ENCODE data around the gene EXD3. TPM values are rescaled to one million over a fixed set of nuclear protein-coding genes. Genes with fewer than 3 reads are reported as not detected.
A peak's percentile ranks its signal among the peaks of the same experiment; 100 is the strongest.

The EXD3 gene
- polyA plus RNA-seq, 1 experiment = 4.0 TPM

DNA sequence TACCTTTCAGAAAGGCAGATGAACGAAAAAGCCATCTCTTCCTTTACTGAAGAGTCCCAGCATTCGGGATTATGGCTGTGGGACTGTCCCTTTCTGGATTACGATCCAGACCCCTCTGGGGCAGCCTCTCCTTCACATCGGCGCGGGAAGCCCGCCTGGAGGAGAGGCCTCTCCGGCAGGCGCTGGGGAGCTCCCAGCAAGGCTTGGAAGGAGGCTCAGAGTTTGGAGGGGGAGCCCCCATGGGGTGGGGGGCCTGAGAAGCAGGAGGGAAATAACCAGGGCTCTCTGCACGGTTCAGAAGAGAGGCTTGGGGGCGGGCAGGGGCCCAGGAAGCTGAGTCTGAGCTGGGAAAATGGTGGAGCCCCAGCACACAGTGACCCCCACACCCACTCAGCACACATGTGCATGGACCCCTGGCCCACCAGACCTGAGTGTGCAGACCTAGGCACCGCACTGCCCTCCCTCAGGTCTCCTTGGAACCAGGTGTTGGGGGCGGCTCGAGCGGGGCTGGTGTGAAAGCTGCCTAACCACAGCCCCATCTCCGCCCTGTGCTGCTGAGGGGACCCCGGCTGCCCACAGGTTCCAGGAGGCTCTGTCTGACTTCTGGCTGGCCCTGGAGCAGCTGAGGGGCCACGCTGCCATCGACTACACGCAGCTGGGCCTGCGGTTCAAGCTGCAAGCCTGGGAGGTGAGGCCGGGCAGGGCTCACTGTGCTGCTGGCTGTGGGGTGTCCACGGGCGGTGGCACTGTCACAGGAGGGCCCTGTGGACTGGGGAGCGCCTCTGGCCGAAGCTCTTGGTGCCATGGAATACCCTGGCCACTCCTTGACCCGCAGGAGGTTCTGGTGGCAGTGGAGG, 4.7 kb upstream of the EXD3 start:
- TF ChIP-seq, protein P1, sequence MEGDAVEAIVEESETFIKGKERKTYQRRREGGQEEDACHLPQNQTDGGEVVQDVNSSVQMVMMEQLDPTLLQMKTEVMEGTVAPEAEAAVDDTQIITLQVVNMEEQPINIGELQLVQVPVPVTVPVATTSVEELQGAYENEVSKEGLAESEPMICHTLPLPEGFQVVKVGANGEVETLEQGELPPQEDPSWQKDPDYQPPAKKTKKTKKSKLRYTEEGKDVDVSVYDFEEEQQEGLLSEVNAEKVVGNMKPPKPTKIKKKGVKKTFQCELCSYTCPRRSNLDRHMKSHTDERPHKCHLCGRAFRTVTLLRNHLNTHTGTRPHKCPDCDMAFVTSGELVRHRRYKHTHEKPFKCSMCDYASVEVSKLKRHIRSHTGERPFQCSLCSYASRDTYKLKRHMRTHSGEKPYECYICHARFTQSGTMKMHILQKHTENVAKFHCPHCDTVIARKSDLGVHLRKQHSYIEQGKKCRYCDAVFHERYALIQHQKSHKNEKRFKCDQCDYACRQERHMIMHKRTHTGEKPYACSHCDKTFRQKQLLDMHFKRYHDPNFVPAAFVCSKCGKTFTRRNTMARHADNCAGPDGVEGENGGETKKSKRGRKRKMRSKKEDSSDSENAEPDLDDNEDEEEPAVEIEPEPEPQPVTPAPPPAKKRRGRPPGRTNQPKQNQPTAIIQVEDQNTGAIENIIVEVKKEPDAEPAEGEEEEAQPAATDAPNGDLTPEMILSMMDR (IDR thresholded peaks at IDR 0.05; ENCODE audit: low read depth, low read length) = no peak
- Histone ChIP-seq H3K27ac (ENCODE audit: low read depth, low read length) (no peak overlapping the region), H3K9me3 (ENCODE audit: control insufficient read depth, insufficient read depth, low read length) (peaks cover 5% of the 10 kb centered on the region; the same call in 1 of the 2 replicates), H3K4me3 (ENCODE audit: low read depth, low read length) (no peak overlapping the region), H3K27me3 (ENCODE audit: control insufficient read depth, insufficient read depth, low read length) (peaks cover 4% of the 10 kb centered on the region)
- ChIA-PET POLR2A (interaction anchor here (0.9 kb wide), 1 partner anchor 187 kb away, joined by 3 read pairs; no protein-coding TSS in a partner anchor), CTCF (interaction anchor here (1.0 kb wide), 1 partner anchor 16 kb away, joined by 3 read pairs; no protein-coding TSS in a partner anchor)
- no peak for DNase-seq (ENCODE audit: low read depth, low spot score)

DNA sequence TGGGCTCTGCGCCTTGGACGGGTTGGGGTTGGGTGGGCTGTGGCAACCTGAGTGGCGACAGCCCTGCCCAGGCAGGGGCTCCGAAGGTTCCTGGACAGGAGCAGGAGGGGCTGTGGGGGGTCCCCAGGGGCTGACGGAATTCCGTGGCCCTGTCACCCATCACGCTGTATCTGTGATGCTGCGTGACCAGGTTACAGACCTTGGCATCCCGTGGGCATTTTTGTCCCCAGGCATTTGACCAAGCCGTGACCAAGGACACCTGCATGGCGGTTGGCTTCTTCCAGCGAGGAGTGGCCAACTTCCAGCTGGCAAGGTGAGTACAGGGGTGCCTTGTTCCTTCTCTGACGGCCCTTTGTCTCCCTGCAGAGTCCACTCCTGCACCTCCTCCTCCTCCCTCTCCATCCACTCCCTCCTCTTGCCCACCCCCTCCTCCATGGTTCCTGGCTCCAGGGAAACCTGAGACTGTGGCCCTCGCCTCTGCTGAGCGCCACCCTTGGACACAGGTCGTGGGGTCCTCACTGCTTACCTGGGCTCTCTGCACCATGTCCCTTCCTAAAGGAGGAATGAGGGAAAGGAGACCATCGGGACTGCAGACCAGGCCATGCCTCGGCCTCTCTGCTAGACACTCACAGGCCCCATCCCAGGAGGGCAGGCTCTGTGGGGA, 3.2 kb upstream of the EXD3 start:
- H3K4me3 ChIP-seq (ENCODE audit: low read depth, low read length) = no peak overlapping the region
- ChIA-PET POLR2A (no interaction called here), CTCF (no interaction called here)
- no peak overlapping the region for H3K27ac ChIP-seq (ENCODE audit: low read depth, low read length)
- DNase-seq (ENCODE audit: low read depth, low spot score) = no peak
- peaks cover 5% of the 10 kb centered on the region; the same call in 1 of the 2 replicates for H3K9me3 ChIP-seq (ENCODE audit: control insufficient read depth, insufficient read depth, low read length)
- TF ChIP-seq, protein P1 (IDR thresholded peaks at IDR 0.05; ENCODE audit: low read depth, low read length) = no peak
- peaks cover 4% of the 10 kb centered on the region for H3K27me3 ChIP-seq (ENCODE audit: control insufficient read depth, insufficient read depth, low read length)

DNA sequence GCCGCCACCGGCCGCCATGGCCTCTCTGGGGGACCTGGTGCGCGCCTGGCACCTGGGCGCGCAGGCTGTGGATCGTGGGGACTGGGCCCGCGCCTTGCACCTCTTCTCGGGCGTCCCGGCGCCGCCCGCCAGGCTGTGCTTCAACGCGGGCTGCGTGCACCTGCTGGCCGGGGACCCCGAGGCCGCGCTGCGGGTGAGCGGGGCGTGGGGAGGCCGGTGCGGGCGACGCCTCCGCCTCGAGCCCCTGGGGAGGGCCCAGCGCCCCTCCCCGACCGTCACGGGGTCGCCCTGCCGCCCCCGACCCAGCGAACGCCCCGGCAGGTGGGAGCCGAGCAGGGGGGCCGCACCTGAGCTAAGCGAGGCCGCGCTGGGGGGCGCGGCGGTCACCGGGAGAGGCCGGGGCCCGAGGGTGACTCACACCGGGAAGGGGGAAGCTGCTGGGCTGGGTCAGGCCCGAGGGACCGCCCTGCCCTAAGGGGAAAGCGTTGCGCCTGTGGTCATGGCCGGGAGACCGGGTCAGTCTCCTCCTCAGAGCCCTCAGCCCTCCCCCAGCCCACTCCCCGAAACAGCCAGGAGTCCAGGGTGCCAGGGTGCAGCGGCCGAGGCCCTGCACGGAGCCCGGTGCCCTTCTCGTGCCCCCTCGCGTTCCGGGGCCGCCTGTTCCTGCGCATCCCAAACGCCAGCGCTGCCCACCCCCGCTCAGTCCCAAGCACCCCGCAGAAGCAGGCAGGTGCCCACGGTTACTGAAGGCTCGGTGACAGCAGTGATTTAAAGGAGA, 741 bp upstream of the EXD3 start:
- ChIA-PET POLR2A (interaction anchor here (0.6 to 1.0 kb wide), 9 partner anchors 12 to 943 kb away, joined by 3 to 8 read pairs (median 4); partner anchors contain the start of genes DPH7 and TUBB4B), CTCF (interaction anchor here (1.4 to 2.0 kb wide), 4 partner anchors 8 to 187 kb away, joined by 3 to 7 read pairs (median 6); no protein-coding TSS in a partner anchor)
- TF ChIP-seq, protein P1 (IDR thresholded peaks at IDR 0.05; ENCODE audit: low read depth, low read length) = no peak
- Histone ChIP-seq H3K9me3 (ENCODE audit: control insufficient read depth, insufficient read depth, low read length) (peaks cover 5% of the 10 kb centered on the region; the same call in 1 of the 2 replicates), H3K27ac (ENCODE audit: low read depth, low read length) (no peak overlapping the region), H3K4me3 (ENCODE audit: low read depth, low read length) (peak overlapping the region; percentile 50; the same call in 1 of the 2 replicates), H3K27me3 (ENCODE audit: control insufficient read depth, insufficient read depth, low read length) (peaks cover 4% of the 10 kb centered on the region)
- DNase-seq (ENCODE audit: low read depth, low spot score) = no peak

DNA sequence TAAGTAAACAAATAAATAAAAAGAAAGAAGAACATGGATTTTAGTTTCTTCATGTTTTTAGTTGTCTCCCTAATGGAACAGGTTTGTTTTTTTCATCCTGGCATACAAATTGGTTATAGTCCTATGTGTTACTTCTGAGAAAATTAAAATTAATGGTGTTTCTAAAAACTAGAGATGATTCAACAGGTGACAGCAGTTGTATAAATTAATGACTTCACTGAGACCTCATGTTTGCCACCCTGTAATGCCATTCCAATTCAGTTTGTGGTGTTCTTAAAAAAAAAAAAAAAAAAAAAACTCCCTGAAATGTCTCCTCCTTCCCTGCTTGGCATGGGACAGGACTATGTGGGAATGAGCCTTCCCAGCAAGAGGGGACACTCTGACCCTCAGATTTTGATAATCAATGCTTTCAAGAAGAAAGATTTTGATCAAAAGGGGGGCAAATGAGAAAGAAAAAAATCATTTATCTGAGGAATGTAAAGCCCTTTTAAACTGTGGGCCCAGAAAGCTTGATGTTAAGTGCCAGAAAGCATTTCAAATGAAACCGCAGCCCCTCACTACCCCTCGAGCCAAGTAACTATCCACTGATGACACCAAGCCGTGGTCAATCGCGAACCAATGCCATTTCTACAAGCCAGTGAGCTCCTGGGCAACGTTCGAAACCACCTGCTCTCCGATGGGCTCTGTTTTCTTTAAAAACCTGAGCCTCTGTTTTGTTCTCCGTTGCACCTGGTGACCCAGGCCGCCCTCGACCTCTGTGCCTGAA, 941 bp downstream of the EXD3 start:
- Histone ChIP-seq H3K9me3 (ENCODE audit: control insufficient read depth, insufficient read depth, low read length) (no peaks in the 10 kb centered on the region; the same call in 1 of the 2 replicates), H3K4me3 (ENCODE audit: low read depth, low read length) (peak overlapping the region; percentile 64), H3K27me3 (ENCODE audit: control insufficient read depth, insufficient read depth, low read length) (no peaks in the 10 kb centered on the region), H3K27ac (ENCODE audit: low read depth, low read length) (no peak overlapping the region)
- POLR2A ChIA-PET = interaction anchor here (1.0 kb wide), 1 partner anchor 135 kb away, joined by 3 read pairs; no protein-coding TSS in a partner anchor
- CTCF ChIA-PET = interaction anchor here (0.6 to 1.9 kb wide), 9 partner anchors 11 to 185 kb away, joined by 3 to 9 read pairs (median 4); no protein-coding TSS in a partner anchor
- no peak for DNase-seq (ENCODE audit: low read depth, low spot score)
- TF ChIP-seq, protein P1 (IDR thresholded peaks at IDR 0.05; ENCODE audit: low read depth, low read length) = no peak
